ENCODE results near the gene BUB1.
"Not testable (repeated sequence)": the region's sequence is repeated elsewhere in the genome, so short reads cannot be mapped to it uniquely, and the experiment has no call there.

BUB1 gene

GRCh38 chr2:110609843-110610612, 67.8 kb downstream of the BUB1 start:
- not testable (repeated sequence) for DNase-seq (ENCODE audit: extremely low spot score, insufficient read length, low read depth); FAIRE-seq

- DNase-seq (ENCODE audit: extremely low spot score, insufficient read length, low read depth); FAIRE-seq: not testable (repeated sequence)
These were observed 68.9 kb downstream of the BUB1 start for GRCh38 chr2:110608788-110609502.

- not testable (repeated sequence) for DNase-seq (ENCODE audit: extremely low spot score, insufficient read length, low read depth); FAIRE-seq
These were observed 72.8 kb downstream of the BUB1 start for GRCh38 chr2:110605057-110605456.

- not testable (repeated sequence) for FAIRE-seq; DNase-seq (ENCODE audit: extremely low spot score, insufficient read length, low read depth)
These were observed 73.8 kb downstream of the BUB1 start for GRCh38 chr2:110603917-110604591.

GRCh38 chr2:110602139-110602538, 75.7 kb downstream of the BUB1 start:
- not testable (repeated sequence) for FAIRE-seq; DNase-seq (ENCODE audit: extremely low spot score, insufficient read length, low read depth)

- DNase-seq (ENCODE audit: extremely low spot score, insufficient read length, low read depth); FAIRE-seq: not testable (repeated sequence)
These were observed 85.9 kb downstream of the BUB1 start for GRCh38 chr2:110591973-110592372.

GRCh38 chr2:110589677-110590330, 88.1 kb downstream of the BUB1 start:
- DNase-seq (ENCODE audit: extremely low spot score, insufficient read length, low read depth); FAIRE-seq: not testable (repeated sequence)

- not testable (repeated sequence) for DNase-seq (ENCODE audit: extremely low spot score, insufficient read length, low read depth); FAIRE-seq
These were observed 89.3 kb downstream of the BUB1 start for GRCh38 chr2:110588520-110588919.
